Colonic mucosa (tissue), 4 donors: ENCODE results near the gene CRYBG1. TPM values are rescaled to one million over a fixed set of nuclear protein-coding genes. Genes with fewer than 3 reads are reported as not detected.
A peak's percentile ranks its signal among the peaks of the same experiment; 100 is the strongest.

Experiments
- DNase-seq: peaks from one replicate; pipeline ENCODE4 v3.0.0-alpha.2; 2020
- H3K27ac ChIP-seq: fragments of 200-600 bp; one replicate; pipeline ENCODE4 v1.8.0; 2021
- H3K27me3 ChIP-seq: fragments of 200-600 bp; one replicate; pipeline ENCODE4 v1.8.0; 2021
- H3K36me3 ChIP-seq: fragments of 200-600 bp; one replicate; pipeline ENCODE4 v1.8.0; 2021
- H3K4me1 ChIP-seq: fragments of 200-600 bp; one replicate; pipeline ENCODE4 v1.8.0; 2021; ENCODE audit warnings: mild to moderate bottlenecking
- H3K4me3 ChIP-seq: fragments of 200-600 bp; one replicate; pipeline ENCODE4 v1.8.0; 2021
- H3K9ac ChIP-seq, 2 donors: one replicate each; pipeline ENCODE4 v1.7.0; 2013; ENCODE audit warnings: control low read depth in 2 of 2, low read depth in 2 of 2, low read length in 2 of 2
- H3K9me3 ChIP-seq: fragments of 200-600 bp; one replicate; pipeline ENCODE4 v1.8.0; 2021
- CTCF ChIP-seq: fragments of 200-600 bp; IDR thresholded peaks from one replicate; pipeline ENCODE4 v1.8.0; 2022; ENCODE audit warnings: antibody characterized with exemption, mild to moderate bottlenecking
- intact Hi-C: fragments of 100-400 bp; cut with DNase I; formaldehyde crosslinking; loops from one replicate; pipeline ENCODE4 v1.14.1; 2022
- total RNA-seq, 2 donors: library from RNA; stranded (reverse); fragmentation: NEBNext Ultra II Directional in 1 of 2; extraction: Animal tissue kit (Norgen Biotek cat#: 25700) in 1 of 2; gene quantifications; one replicate each; pipeline ENCODE4 v1.2.1, GENCODE V29; 2021
- donor health status: healthy.
- donor health status: DM: no; HTN: no; CAD: no.
- donor health status: DM: no; HTN: no; CAD: no.

The CRYBG1 gene
- total RNA-seq, 2 donors from 2014 or later, result 80.5 to 102 TPM

GRCh38 chr6:106452628-106453027 lies 92.1 kb downstream of the CRYBG1 start:
- intact Hi-C loops, result no loop called here
- no peak for DNase-seq
- H3K36me3 ChIP-seq, result no peaks in the 10 kb centered on the region
- H3K27me3 ChIP-seq, result no peaks in the 10 kb centered on the region
- H3K27ac ChIP-seq, result no peak overlapping the region
- no peaks in the 10 kb centered on the region for H3K9me3 ChIP-seq
- no peak for TF ChIP-seq CTCF
- no peak overlapping the region for H3K9ac ChIP-seq
- no peaks in the 10 kb centered on the region for H3K4me1 ChIP-seq
- H3K4me3 ChIP-seq, result no peak overlapping the region

GRCh38 chr6:106453756-106454367 lies 93.3 kb downstream of the CRYBG1 start:
- H3K36me3 ChIP-seq, result no peaks in the 10 kb centered on the region
- H3K27me3 ChIP-seq, result no peaks in the 10 kb centered on the region
- no peak for TF ChIP-seq CTCF
- H3K9ac ChIP-seq, result no peak overlapping the region
- DNase-seq, result no peak
- intact Hi-C loops, result no loop called here
- H3K9me3 ChIP-seq, result no peaks in the 10 kb centered on the region
- no peak overlapping the region for H3K27ac ChIP-seq
- H3K4me3 ChIP-seq, result no peak overlapping the region
- no peaks in the 10 kb centered on the region for H3K4me1 ChIP-seq

GRCh38 chr6:106456756-106457155 lies 96.2 kb downstream of the CRYBG1 start:
- no peak for DNase-seq
- no peak overlapping the region for H3K9ac ChIP-seq
- TF ChIP-seq CTCF, result no peak
- H3K27me3 ChIP-seq, result no peaks in the 10 kb centered on the region
- H3K4me3 ChIP-seq, result no peak overlapping the region
- intact Hi-C loops, result loop anchor here (5.0 kb wide), 1 partner anchor 56 kb away; no protein-coding TSS in a partner anchor
- H3K36me3 ChIP-seq, result no peaks in the 10 kb centered on the region
- H3K9me3 ChIP-seq, result no peaks in the 10 kb centered on the region
- H3K4me1 ChIP-seq, result no peaks in the 10 kb centered on the region
- no peak overlapping the region for H3K27ac ChIP-seq

- Histone ChIP-seq H3K4me3 (no peak overlapping the region), H3K27me3 (no peaks in the 10 kb centered on the region), H3K27ac (peak overlapping the region; percentile 50), H3K9me3 (no peaks in the 10 kb centered on the region), H3K4me1 (no peaks in the 10 kb centered on the region), H3K36me3 (no peaks in the 10 kb centered on the region), H3K9ac (peak overlapping the region in 1 of 2 donors; percentile 67)
- peak; percentile 35 for DNase-seq
- TF ChIP-seq CTCF, result no peak
- intact Hi-C loops, result loop anchor here (5.0 kb wide), 1 partner anchor 54 kb away; no protein-coding TSS in a partner anchor
Measured at GRCh38 chr6:106458021-106458986, 97.8 kb downstream of the CRYBG1 start.

- Histone ChIP-seq H3K27ac (no peak overlapping the region), H3K9me3 (no peaks in the 10 kb centered on the region), H3K4me1 (no peaks in the 10 kb centered on the region), H3K27me3 (no peaks in the 10 kb centered on the region), H3K9ac (no peak overlapping the region), H3K4me3 (no peak overlapping the region), H3K36me3 (no peaks in the 10 kb centered on the region)
- DNase-seq, result no peak
- TF ChIP-seq CTCF, result no peak
- intact Hi-C loops, result no loop called here
Measured at GRCh38 chr6:106460481-106460880, 100.0 kb downstream of the CRYBG1 start.
